Loucy (cell line): ENCODE results near the gene KRAS.

Experiments
- CTCF ChIP-seq: fragments of 200-600 bp; sonication (generic); conservative IDR thresholded peaks from 2 replicates; pipeline ENCODE4 v1.5.1; 2014; ENCODE audit warnings: mild to moderate bottlenecking, antibody characterized with exemption, low read length
- EZH2phosphoT487 ChIP-seq: fragments of 200-600 bp; IDR thresholded peaks from 2 replicates; pipeline ENCODE4 v1.6.1; 2018; ENCODE audit warnings: antibody characterized with exemption, mild to moderate bottlenecking, moderate library complexity, borderline replicate concordance

DNA sequence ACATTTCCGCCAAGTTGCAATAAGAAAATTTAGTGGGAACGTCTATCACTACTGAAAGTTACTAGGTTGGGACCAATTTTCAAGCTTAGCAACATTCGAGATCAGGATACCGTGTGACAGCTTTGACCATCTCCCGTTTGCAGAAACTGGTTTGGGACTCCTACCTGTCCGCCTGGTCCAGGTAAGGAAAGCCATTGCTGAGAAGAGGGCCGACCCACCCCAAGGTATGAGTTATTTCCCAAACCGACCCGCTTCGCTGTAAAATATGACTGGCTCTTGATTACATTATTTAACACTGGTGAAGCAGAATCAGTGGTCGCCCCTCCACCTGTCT is 56.0 kb downstream of the KRAS start:
- TF ChIP-seq CTCF (no peak), EZH2phosphoT487 (no peak)
